OCI-LY3 (cell line): ENCODE results near the gene SPATA6.

Experiments
- CTCF ChIP-seq: fragments of 200-600, 300-600 bp; sonication (generic); IDR thresholded peaks from 2 replicates; pipeline ENCODE4 v1.5.1; 2014; ENCODE audit warnings: antibody characterized with exemption, low read length, low read depth
- EZH2phosphoT487 ChIP-seq: fragments of 200-600 bp; shearing (Covaris generic); IDR thresholded peaks from 2 replicates; pipeline ENCODE4 v1.6.1; 2018; ENCODE audit warnings: antibody characterized with exemption, mixed run types, low read depth

GRCh38 chr1:48246727-48247126 lies 225.3 kb downstream of the SPATA6 start:
- TF ChIP-seq CTCF (no peak), EZH2phosphoT487 (no peak)
